HUES6 (cell line): Measurements from ENCODE around the gene PHACTR1.

Experiments
- H3K27ac ChIP-seq: 2 replicates; pipeline ENCODE4 v1.7.0; 2013; ENCODE audit warnings: low read depth, mild to moderate bottlenecking, low read length, inconsistent platforms
- H3K27me3 ChIP-seq: 2 replicates; pipeline ENCODE4 v1.6.1; 2013; ENCODE audit warnings: low read length; ENCODE audit not compliant: control insufficient read depth, insufficient read depth
- H3K36me3 ChIP-seq: 2 replicates; pipeline ENCODE4 v1.6.1; 2013; ENCODE audit warnings: low read length; ENCODE audit not compliant: control insufficient read depth, insufficient read depth
- H3K4me1 ChIP-seq: 2 replicates; pipeline ENCODE4 v1.6.1; 2013; ENCODE audit warnings: low read length; ENCODE audit not compliant: control insufficient read depth, insufficient read depth
- H3K4me3 ChIP-seq: 2 replicates; pipeline ENCODE4 v1.5.1; 2013; ENCODE audit warnings: low read depth, low read length
- H3K9ac ChIP-seq: one replicate; pipeline ENCODE4 v1.6.1; 2013; ENCODE audit warnings: mild to moderate bottlenecking, low read length
- H3K9me3 ChIP-seq: 2 replicates; pipeline ENCODE4 v1.6.1; 2013; ENCODE audit warnings: low read depth, low read length; ENCODE audit not compliant: control insufficient read depth, insufficient read depth

The PHACTR1 gene

GRCh38 chr6:13248584-13248985 is 532.0 kb downstream of the PHACTR1 start:
- Histone ChIP-seq H3K4me3 (no peak overlapping the region), H3K4me1 (peaks cover 13% of the 10 kb centered on the region), H3K27me3 (no peaks in the 10 kb centered on the region), H3K9me3 (peaks cover 3% of the 10 kb centered on the region; the same call in 1 of the 2 replicates), H3K27ac (no peak overlapping the region), H3K9ac (no peak overlapping the region), H3K36me3 (no peaks in the 10 kb centered on the region)

DNA sequence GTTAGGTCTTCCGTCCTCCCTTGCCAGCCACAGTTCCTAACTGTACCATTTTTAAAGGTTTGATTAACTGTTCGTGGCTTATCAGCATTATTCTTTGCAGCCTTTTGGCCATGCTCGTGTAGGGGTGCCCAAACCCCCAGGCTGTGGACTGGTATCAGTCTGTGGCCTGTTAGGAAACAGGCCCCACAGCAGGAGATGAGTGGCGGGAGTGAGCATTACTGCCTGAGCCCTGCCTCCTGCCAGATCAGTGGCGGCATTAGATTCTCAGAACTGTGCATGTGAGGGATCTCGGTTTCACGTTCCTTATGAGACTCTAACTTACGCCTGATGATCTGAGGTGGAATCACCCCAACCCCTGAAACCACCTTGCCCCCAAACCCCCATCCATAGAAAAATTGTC is 532.4 kb downstream of the PHACTR1 start:
- no peaks in the 10 kb centered on the region for H3K27me3 ChIP-seq
- no peak overlapping the region for H3K9ac ChIP-seq
- peaks cover 13% of the 10 kb centered on the region for H3K4me1 ChIP-seq
- no peaks in the 10 kb centered on the region for H3K36me3 ChIP-seq
- H3K9me3 ChIP-seq = no peaks in the 10 kb centered on the region
- H3K27ac ChIP-seq = no peak overlapping the region
- no peak overlapping the region for H3K4me3 ChIP-seq

GRCh38 chr6:13249817-13250216 is 533.2 kb downstream of the PHACTR1 start:
- H3K9me3 ChIP-seq = peaks cover 5% of the 10 kb centered on the region
- H3K9ac ChIP-seq = no peak overlapping the region
- no peaks in the 10 kb centered on the region for H3K36me3 ChIP-seq
- no peaks in the 10 kb centered on the region for H3K27me3 ChIP-seq
- H3K4me3 ChIP-seq = no peak overlapping the region
- peaks cover 13% of the 10 kb centered on the region for H3K4me1 ChIP-seq
- H3K27ac ChIP-seq = no peak overlapping the region

- Histone ChIP-seq H3K36me3 (no peaks in the 10 kb centered on the region; the same call in 1 of the 2 replicates), H3K9me3 (peaks cover 14% of the 10 kb centered on the region), H3K9ac (no peak overlapping the region), H3K27me3 (no peaks in the 10 kb centered on the region), H3K27ac (no peak overlapping the region), H3K4me3 (no peak overlapping the region), H3K4me1 (peaks cover 13% of the 10 kb centered on the region)
These were observed 534.1 kb downstream of the PHACTR1 start for GRCh38 chr6:13250703-13251102.

GRCh38 chr6:13251242-13251641 is 534.7 kb downstream of the PHACTR1 start:
- no peak overlapping the region for H3K4me3 ChIP-seq
- H3K27me3 ChIP-seq = no peaks in the 10 kb centered on the region
- no peak overlapping the region for H3K9ac ChIP-seq
- H3K27ac ChIP-seq = no peak overlapping the region
- no peaks in the 10 kb centered on the region; the same call in 1 of the 2 replicates for H3K36me3 ChIP-seq
- peaks cover 19% of the 10 kb centered on the region for H3K9me3 ChIP-seq
- H3K4me1 ChIP-seq = peaks cover 13% of the 10 kb centered on the region

DNA sequence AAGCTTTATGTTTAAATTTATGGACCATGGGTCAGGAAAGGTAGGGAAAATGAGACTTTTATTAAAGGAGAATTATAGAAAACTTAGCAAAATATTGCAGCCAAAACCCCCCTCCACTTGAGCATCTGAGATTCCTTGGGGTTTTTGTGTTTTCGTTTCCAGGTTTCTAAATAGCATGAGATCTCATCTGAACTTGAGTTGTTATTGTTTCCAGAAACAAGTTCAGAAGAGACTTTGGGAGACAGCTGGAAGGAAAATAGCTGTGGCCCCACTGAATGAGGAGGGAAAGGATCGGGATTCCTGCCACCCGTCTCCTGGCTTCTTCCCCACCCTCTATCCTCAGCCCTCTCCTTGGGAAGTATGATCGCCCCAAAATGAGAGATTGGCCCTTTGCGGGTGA is 536.2 kb downstream of the PHACTR1 start:
- H3K9ac ChIP-seq = no peak overlapping the region
- no peak overlapping the region for H3K27ac ChIP-seq
- H3K9me3 ChIP-seq = peaks cover 34% of the 10 kb centered on the region

GRCh38 chr6:13253272-13253671 is 536.7 kb downstream of the PHACTR1 start:
- Histone ChIP-seq H3K9me3 (peaks cover 34% of the 10 kb centered on the region), H3K9ac (no peak overlapping the region), H3K4me1 (peaks cover 7% of the 10 kb centered on the region), H3K36me3 (no peaks in the 10 kb centered on the region; the same call in 1 of the 2 replicates), H3K4me3 (no peak overlapping the region), H3K27me3 (no peaks in the 10 kb centered on the region), H3K27ac (no peak overlapping the region)

More for the DNA sequence above, 536.2 kb downstream of the PHACTR1 start:
- H3K27me3 ChIP-seq = no peaks in the 10 kb centered on the region
- peaks cover 12% of the 10 kb centered on the region for H3K4me1 ChIP-seq
- H3K36me3 ChIP-seq = no peaks in the 10 kb centered on the region; the same call in 1 of the 2 replicates
- no peak overlapping the region for H3K4me3 ChIP-seq

- H3K36me3 ChIP-seq = no peaks in the 10 kb centered on the region; the same call in 1 of the 2 replicates
- H3K9ac ChIP-seq = no peak overlapping the region
- H3K4me3 ChIP-seq = no peak overlapping the region
- H3K27me3 ChIP-seq = no peaks in the 10 kb centered on the region
- peaks cover 4% of the 10 kb centered on the region; the same call in 1 of the 2 replicates for H3K4me1 ChIP-seq
- peaks cover 34% of the 10 kb centered on the region for H3K9me3 ChIP-seq
- H3K27ac ChIP-seq = no peak overlapping the region
These were observed 539.9 kb downstream of the PHACTR1 start for GRCh38 chr6:13256266-13257001.

- Histone ChIP-seq H3K4me1 (peaks cover 10% of the 10 kb centered on the region), H3K27ac (no peak overlapping the region), H3K4me3 (no peak overlapping the region), H3K36me3 (no peaks in the 10 kb centered on the region; the same call in 1 of the 2 replicates), H3K9ac (no peak overlapping the region), H3K9me3 (peaks cover 31% of the 10 kb centered on the region), H3K27me3 (no peaks in the 10 kb centered on the region)
These were observed 542.8 kb downstream of the PHACTR1 start for GRCh38 chr6:13259393-13259792.

GRCh38 chr6:13260101-13260598 is 543.6 kb downstream of the PHACTR1 start:
- Histone ChIP-seq H3K27me3 (no peaks in the 10 kb centered on the region), H3K9ac (no peak overlapping the region), H3K9me3 (peaks cover 25% of the 10 kb centered on the region), H3K27ac (no peak overlapping the region), H3K4me3 (no peak overlapping the region), H3K4me1 (peaks cover 10% of the 10 kb centered on the region), H3K36me3 (no peaks in the 10 kb centered on the region; the same call in 1 of the 2 replicates)

DNA sequence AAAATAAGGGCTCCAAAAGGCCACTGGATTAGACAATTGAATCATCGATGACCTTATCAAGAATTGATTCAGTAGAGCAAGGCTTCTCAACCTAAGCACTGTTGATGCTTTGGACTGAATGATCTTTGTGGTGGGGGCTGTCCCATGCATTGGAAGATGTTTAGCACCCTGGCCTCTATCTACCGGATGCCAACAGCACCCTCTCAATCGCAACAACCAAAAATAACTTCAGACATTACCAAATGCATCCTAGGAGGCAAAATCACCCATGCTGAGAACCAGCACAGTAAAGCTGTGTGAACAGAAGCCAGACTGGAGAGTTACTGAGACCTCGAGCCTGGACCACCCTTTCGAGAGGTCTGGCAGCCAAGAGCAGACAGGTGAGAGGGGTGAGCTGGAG is 544.3 kb downstream of the PHACTR1 start:
- H3K27ac ChIP-seq = no peak overlapping the region

More for the DNA sequence above, 544.3 kb downstream of the PHACTR1 start:
- Histone ChIP-seq H3K4me1 (peaks cover 10% of the 10 kb centered on the region), H3K36me3 (no peaks in the 10 kb centered on the region; the same call in 1 of the 2 replicates), H3K4me3 (no peak overlapping the region), H3K9me3 (peaks cover 19% of the 10 kb centered on the region), H3K9ac (no peak overlapping the region), H3K27me3 (no peaks in the 10 kb centered on the region)
